H1 (cell line): ENCODE data around the gene SLCO4A1. TPM values are rescaled to one million over a fixed set of nuclear protein-coding genes. Genes with fewer than 3 reads are reported as not detected.

Source experiments
- CHD1 ChIP-seq: IDR thresholded peaks from 2 replicates; pipeline ENCODE4 v1.6.1; 2012; ENCODE audit warnings: low read depth, low read length, improper control_type of control experiment
- CHD2 ChIP-seq: IDR thresholded peaks from 2 replicates; pipeline ENCODE4 v1.6.1; 2012; ENCODE audit warnings: low read length, improper control_type of control experiment
- HDAC6 ChIP-seq: IDR thresholded peaks from one replicate; pipeline ENCODE4 v1.7.1; 2012; ENCODE audit warnings: low read depth, mild to moderate bottlenecking, inconsistent platforms, low read length, moderate library complexity
- NRF1 ChIP-seq: IDR thresholded peaks from 2 replicates; pipeline ENCODE4 v1.6.1; 2011; ENCODE audit warnings: mild to moderate bottlenecking, low read depth, low read length, improper control_type of control experiment
- PHF8 ChIP-seq: fragments of 200-600 bp; sonication (generic); conservative IDR thresholded peaks from 2 replicates; pipeline ENCODE4 v1.7.1; 2012; ENCODE audit warnings: low read depth, mild to moderate bottlenecking, inconsistent platforms, low read length, moderate library complexity
- SIX5 ChIP-seq: IDR thresholded peaks from 2 replicates; pipeline ENCODE4 v1.6.1; 2011; ENCODE audit warnings: mild to moderate bottlenecking, low read depth, low read length
- TBP ChIP-seq: IDR thresholded peaks from 2 replicates; pipeline ENCODE4 v1.6.1; 2011; ENCODE audit warnings: low read depth, low read length, improper control_type of control experiment
- YY1 ChIP-seq: IDR thresholded peaks from 2 replicates; pipeline ENCODE4 v1.6.1; 2011; ENCODE audit warnings: low read depth, mild to moderate bottlenecking, low read length
- polyA plus RNA-seq, 7 experiments: library from polyadenylated mRNA; depleted of rRNA in 3 of 7; stranded (reverse) in 5 of 7; unstranded in 2 of 7; fragments of >200 nt in 5 of 7; fragments of 200-250 nt in 2 of 7; gene quantifications; 1 replicate in 5 of 7; 2 replicates in 1 of 7; 4 replicates in 1 of 7; pipeline versions ENCODE4 v1.2.1 to v1.2.3, GENCODE V29; 2011 to 2013; ENCODE audit warnings: missing spikeins in 2 of 7, mixed read lengths in 2 of 7
- total RNA-seq: library from RNA; stranded (reverse); fragmentation: NEBNext Ultra II Directional; extraction: Animal tissue kit (Norgen Biotek cat#: 25700); gene quantifications from 2 replicates; pipeline ENCODE4 v1.2.1, GENCODE V29; 2021
- TF ChIP-seq, protein P1 (sequence below): fragments of 300-600 bp; sonication (generic); IDR thresholded peaks from 2 replicates; pipeline ENCODE4 v1.7.1; 2012; ENCODE audit warnings: low read length, moderate library complexity, mild to moderate bottlenecking, inconsistent platforms; ENCODE audit not compliant: insufficient replicate concordance
- TF ChIP-seq, protein P2 (sequence below), 3 experiments: IDR thresholded peaks; 1 replicate in 2 of 3; 2 replicates in 1 of 3; pipeline versions ENCODE4 v1.5.1 to v1.6.1; 2011; ENCODE audit warnings: low read length in 3 of 3, mild to moderate bottlenecking in 3 of 3, inconsistent platforms in 2 of 3, low read depth in 1 of 3, moderate library complexity in 1 of 3; ENCODE audit not compliant: insufficient read depth in 1 of 3; ENCODE audit errors: control extremely low read depth in 1 of 3

Gene SLCO4A1
- total and polyA plus RNA-seq, 2 of the 8 experiments (the other 6 are each of a cell fraction or from before 2014, with no cell fraction given) = 10.5 to 18.5 TPM

DNA sequence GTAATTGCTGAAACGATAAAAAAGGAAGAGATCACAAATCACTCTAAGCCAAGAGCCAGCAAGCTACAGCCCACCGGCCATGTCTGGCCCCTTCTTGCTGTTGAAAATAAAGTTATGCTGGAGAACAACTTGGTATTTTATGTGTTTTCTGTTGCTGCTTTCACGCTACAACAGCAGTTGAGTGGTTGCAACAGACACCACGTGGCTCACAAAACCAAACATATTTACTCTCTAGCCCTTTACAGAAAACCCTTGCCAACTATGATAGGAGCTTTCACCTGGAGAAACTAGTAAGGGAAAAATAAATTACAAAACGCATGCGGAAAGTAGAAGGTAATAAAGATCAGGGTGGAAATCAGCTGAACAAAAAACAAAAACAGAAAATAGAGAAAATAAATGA, 41.1 kb upstream of the SLCO4A1 start (continued):
- TF ChIP-seq, protein P1, sequence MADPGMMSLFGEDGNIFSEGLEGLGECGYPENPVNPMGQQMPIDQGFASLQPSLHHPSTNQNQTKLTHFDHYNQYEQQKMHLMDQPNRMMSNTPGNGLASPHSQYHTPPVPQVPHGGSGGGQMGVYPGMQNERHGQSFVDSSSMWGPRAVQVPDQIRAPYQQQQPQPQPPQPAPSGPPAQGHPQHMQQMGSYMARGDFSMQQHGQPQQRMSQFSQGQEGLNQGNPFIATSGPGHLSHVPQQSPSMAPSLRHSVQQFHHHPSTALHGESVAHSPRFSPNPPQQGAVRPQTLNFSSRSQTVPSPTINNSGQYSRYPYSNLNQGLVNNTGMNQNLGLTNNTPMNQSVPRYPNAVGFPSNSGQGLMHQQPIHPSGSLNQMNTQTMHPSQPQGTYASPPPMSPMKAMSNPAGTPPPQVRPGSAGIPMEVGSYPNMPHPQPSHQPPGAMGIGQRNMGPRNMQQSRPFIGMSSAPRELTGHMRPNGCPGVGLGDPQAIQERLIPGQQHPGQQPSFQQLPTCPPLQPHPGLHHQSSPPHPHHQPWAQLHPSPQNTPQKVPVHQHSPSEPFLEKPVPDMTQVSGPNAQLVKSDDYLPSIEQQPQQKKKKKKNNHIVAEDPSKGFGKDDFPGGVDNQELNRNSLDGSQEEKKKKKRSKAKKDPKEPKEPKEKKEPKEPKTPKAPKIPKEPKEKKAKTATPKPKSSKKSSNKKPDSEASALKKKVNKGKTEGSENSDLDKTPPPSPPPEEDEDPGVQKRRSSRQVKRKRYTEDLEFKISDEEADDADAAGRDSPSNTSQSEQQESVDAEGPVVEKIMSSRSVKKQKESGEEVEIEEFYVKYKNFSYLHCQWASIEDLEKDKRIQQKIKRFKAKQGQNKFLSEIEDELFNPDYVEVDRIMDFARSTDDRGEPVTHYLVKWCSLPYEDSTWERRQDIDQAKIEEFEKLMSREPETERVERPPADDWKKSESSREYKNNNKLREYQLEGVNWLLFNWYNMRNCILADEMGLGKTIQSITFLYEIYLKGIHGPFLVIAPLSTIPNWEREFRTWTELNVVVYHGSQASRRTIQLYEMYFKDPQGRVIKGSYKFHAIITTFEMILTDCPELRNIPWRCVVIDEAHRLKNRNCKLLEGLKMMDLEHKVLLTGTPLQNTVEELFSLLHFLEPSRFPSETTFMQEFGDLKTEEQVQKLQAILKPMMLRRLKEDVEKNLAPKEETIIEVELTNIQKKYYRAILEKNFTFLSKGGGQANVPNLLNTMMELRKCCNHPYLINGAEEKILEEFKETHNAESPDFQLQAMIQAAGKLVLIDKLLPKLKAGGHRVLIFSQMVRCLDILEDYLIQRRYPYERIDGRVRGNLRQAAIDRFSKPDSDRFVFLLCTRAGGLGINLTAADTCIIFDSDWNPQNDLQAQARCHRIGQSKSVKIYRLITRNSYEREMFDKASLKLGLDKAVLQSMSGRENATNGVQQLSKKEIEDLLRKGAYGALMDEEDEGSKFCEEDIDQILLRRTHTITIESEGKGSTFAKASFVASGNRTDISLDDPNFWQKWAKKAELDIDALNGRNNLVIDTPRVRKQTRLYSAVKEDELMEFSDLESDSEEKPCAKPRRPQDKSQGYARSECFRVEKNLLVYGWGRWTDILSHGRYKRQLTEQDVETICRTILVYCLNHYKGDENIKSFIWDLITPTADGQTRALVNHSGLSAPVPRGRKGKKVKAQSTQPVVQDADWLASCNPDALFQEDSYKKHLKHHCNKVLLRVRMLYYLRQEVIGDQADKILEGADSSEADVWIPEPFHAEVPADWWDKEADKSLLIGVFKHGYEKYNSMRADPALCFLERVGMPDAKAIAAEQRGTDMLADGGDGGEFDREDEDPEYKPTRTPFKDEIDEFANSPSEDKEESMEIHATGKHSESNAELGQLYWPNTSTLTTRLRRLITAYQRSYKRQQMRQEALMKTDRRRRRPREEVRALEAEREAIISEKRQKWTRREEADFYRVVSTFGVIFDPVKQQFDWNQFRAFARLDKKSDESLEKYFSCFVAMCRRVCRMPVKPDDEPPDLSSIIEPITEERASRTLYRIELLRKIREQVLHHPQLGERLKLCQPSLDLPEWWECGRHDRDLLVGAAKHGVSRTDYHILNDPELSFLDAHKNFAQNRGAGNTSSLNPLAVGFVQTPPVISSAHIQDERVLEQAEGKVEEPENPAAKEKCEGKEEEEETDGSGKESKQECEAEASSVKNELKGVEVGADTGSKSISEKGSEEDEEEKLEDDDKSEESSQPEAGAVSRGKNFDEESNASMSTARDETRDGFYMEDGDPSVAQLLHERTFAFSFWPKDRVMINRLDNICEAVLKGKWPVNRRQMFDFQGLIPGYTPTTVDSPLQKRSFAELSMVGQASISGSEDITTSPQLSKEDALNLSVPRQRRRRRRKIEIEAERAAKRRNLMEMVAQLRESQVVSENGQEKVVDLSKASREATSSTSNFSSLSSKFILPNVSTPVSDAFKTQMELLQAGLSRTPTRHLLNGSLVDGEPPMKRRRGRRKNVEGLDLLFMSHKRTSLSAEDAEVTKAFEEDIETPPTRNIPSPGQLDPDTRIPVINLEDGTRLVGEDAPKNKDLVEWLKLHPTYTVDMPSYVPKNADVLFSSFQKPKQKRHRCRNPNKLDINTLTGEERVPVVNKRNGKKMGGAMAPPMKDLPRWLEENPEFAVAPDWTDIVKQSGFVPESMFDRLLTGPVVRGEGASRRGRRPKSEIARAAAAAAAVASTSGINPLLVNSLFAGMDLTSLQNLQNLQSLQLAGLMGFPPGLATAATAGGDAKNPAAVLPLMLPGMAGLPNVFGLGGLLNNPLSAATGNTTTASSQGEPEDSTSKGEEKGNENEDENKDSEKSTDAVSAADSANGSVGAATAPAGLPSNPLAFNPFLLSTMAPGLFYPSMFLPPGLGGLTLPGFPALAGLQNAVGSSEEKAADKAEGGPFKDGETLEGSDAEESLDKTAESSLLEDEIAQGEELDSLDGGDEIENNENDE = no peak
- no peak for TF ChIP-seq PHF8
- TF ChIP-seq SIX5 = no peak
- no peak for TF ChIP-seq CHD1
- TF ChIP-seq NRF1 = no peak
- TF ChIP-seq, protein P2, sequence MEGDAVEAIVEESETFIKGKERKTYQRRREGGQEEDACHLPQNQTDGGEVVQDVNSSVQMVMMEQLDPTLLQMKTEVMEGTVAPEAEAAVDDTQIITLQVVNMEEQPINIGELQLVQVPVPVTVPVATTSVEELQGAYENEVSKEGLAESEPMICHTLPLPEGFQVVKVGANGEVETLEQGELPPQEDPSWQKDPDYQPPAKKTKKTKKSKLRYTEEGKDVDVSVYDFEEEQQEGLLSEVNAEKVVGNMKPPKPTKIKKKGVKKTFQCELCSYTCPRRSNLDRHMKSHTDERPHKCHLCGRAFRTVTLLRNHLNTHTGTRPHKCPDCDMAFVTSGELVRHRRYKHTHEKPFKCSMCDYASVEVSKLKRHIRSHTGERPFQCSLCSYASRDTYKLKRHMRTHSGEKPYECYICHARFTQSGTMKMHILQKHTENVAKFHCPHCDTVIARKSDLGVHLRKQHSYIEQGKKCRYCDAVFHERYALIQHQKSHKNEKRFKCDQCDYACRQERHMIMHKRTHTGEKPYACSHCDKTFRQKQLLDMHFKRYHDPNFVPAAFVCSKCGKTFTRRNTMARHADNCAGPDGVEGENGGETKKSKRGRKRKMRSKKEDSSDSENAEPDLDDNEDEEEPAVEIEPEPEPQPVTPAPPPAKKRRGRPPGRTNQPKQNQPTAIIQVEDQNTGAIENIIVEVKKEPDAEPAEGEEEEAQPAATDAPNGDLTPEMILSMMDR (IDR thresholded peaks at IDR 0.05; ENCODE audit: control extremely low read depth in 1 of 3, insufficient read depth in 1 of 3, low read depth in 1 of 3, low read length in 3 of 3) = no peak
- TF ChIP-seq HDAC6 = no peak
- no peak for TF ChIP-seq CHD2
- TF ChIP-seq TBP = no peak
- TF ChIP-seq YY1 = no peak
